NCI-H345 treated with DMSO at 0.1 percent for 48 hours (cell line): ENCODE results near the gene MIEF2.

Experiments used
- DNase-seq: peaks from one replicate; lab custom pipeline; 2025; ENCODE audit not compliant: unreplicated experiment; lab: John Stamatoyannopoulos, UW

MIEF2 gene

DNA sequence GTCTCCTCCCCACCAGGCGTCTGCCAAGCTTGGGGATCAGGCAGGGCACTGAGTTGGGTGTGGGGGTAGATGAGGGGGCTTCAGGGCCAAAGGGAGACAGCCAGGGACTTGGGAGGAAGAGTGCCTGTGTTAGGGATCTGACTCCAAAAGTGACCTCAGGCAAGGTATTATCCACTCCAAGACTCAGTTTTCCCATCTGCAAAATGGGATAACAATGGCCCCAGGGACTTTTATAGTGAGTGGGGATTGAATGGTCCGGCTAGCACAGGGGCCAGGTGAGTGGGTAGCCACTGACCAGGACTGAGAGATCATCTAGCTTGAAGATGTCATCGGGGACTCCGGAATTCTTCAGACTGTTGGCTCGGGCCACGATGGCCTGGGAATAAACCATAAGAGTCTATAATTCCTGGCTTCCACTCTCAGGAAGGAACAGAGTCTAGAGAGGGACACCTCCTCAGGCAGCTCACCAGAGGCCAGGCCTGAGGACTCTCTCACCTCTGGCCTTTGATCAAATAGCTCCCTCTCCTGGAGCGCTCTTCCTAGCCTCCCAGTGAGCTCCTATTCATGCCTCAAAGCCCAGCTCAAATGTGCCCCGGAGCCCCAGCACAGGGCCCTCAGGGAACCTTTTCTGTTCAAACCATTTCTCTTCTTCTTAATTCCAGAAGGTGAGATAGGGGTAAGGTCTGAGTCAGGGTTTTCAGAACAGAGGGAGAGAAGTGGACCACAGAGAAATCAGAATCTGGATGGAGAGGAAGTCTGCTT lies 5.4 kb upstream of the MIEF2 start:
- DNase-seq = no peak

GRCh38 chr17:18256351-18256750 lies 4.1 kb upstream of the MIEF2 start:
- DNase-seq = no peak

- DNase-seq = no peak
Observed at GRCh38 chr17:18256776-18257175, 3.7 kb upstream of the MIEF2 start.

DNA sequence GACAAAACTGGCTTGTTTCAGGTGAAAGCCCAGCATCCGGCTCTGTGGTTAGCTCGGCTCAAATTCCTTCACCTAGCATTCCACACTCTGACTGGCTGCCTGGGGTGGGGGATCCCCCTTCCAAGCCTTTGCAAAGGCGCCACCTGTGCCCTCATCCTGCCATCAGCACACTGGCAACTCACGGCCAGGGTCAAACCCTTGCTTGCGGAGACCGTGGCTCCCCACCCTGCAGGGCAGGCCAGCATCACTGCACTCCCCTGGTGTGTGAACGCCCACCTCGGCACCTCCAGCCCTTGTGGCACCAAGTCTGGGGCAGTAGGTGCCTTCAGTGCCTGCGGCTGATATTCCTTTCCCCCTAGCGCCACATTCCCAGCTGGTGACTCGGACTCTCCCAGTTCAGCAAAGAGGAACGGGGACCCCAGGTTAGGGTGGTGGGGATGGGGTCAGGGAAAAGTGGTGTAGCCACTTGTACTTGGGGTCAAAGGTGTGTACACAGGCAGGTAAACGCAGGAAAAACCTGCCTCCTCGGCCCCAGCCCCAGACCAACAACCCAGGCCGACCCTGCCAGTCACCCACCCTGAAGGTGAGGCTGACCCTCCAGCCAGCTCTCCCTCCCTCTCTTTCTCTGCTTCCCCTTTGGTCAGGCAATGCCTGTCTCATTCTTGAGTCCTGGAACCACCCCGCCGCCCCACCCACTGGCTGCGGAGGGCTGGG lies 3.0 kb upstream of the MIEF2 start:
- DNase-seq = no peak

DNA sequence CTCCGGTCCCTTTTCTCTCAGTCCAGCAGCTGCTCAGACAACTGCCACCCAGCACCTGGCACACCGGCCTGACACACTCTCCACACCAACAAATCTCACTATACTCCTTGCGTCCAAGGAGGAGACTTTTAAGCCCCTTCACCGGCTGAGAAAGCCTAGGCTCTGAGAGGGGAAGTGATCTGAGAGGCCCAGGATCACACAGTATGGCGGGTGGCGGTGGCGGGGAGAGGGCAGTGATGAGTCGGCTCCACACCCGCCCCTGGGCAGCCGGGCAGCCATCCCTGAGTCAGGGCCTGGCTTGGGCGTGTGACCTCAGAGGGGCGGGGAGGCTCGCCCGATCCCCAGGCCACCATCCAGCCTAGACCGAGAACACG lies 2.5 kb upstream of the MIEF2 start:
- no peak for DNase-seq

DNA sequence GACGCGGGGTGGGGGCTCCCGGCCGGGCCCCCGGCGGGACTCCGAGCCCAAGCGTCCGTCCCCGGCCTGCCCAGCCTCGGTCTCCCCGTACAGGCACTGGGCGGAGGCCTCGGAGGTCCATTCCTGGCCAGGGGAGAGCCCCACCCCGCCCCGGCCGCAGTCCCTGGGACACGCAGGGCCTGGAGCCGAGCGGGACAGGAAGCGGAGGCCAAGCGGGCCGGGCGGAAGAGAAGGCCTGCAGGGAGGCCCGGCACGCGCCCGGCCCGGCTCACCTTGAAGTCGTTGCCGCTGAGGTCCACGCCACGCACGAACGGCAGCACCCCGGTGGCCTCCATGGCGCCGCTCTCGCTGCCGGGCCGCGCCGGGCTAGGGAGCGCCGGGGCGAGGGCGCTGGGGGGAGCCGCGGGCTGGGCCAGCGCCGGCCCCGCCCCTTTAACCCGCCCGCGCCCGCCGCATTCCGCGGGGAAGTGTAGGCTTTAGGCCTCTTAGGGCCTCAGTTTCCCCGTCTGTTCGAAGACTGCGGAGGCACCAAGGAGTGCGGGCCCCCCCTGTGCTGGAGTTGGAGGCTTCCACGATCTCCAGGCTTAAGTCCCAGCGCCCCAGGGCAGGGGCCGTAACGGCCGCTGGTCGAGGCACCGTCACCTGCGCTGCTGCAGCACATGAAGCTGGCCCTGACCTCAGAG lies 2.0 kb upstream of the MIEF2 start, which contains the start of gene FLII:
Gene FLII (minus strand): TSS at position 383 of the 683 bp plus-strand sequence. CDS start 48 bp downstream, at position 335.
- no peak for DNase-seq

DNA sequence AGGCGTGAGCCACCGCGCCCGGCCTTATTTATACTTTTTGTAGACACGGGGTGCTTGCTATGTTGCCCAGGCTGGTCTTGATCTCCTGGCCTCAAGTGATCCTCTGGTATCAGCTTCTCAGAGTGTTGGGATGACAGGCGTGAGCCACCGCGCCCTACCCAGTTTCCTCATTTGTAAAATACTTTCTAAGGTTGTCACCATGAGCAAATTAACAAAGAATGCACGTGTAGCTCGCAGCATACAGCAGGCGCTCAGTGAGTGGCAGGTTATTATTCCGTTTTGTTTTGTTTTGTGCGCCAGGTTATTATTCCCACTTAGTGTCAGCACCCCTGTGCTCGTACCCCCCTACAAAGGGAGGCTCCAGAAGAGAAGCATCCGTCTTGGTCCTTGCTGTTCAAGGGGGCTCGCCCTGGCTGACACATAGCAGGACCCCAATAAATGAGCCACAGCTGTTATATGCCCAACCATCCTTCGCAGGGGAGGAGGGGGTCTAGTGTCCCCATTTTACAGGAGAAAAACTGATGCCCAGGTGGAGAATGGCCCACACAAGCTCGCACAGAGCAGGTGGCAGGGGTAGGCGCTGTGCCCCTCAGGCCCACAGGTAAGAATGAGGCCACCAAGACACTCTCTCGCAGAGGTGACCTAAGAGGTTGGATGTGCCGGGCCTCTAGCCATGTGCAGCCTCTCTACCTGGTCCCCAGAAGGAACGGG lies 686 bp upstream of the MIEF2 start:
- DNase-seq = no peak

DNA sequence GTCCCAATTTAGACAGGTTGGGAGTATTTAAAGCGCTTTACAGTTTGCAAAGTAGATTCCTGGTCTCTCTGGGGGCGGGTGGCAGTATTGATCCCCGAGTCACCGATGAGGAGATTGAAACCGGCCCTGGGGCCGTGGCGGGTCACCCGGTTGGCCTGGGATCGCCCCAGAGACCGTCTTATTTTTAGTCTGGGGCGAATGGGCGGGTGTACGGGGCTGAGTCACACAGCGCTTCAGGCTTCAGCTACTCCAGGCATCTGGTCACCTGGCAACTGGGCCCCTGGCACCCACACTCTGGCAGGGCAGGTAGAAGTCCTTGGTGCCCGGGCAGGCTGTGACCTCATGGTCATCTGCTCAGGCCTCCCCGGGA lies 669 bp downstream of the MIEF2 start:
- DNase-seq = no peak

DNA sequence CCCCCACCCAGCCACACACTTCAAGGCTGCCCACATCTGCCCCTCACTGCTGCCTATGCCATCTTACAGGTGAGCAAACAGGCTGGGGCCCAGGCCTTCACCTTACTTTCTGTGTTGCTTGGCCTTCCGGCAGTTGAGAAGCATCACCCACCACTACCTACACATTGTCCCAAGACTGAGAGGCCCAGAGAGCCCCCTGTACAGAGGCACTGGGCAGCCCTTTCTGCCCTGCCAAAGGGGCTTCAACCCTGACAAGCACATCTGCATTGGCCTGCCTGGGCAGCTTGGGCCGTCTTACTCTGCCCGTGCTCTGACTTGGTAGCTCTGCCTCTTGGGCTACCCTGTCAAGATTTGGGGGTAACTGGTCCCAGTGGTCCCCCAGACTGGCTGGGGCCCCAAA lies 1.2 kb downstream of the MIEF2 start:
- no peak for DNase-seq

GRCh38 chr17:18262111-18262510 lies 1.6 kb downstream of the MIEF2 start:
- no peak for DNase-seq

- DNase-seq = no peak
Observed at GRCh38 chr17:18262641-18263040, 2.2 kb downstream of the MIEF2 start.

GRCh38 chr17:18263885-18264682 lies 3.6 kb downstream of the MIEF2 start:
- no peak for DNase-seq

- no peak for DNase-seq
Observed at GRCh38 chr17:18267366-18267765, 6.9 kb downstream of the MIEF2 start.

DNA sequence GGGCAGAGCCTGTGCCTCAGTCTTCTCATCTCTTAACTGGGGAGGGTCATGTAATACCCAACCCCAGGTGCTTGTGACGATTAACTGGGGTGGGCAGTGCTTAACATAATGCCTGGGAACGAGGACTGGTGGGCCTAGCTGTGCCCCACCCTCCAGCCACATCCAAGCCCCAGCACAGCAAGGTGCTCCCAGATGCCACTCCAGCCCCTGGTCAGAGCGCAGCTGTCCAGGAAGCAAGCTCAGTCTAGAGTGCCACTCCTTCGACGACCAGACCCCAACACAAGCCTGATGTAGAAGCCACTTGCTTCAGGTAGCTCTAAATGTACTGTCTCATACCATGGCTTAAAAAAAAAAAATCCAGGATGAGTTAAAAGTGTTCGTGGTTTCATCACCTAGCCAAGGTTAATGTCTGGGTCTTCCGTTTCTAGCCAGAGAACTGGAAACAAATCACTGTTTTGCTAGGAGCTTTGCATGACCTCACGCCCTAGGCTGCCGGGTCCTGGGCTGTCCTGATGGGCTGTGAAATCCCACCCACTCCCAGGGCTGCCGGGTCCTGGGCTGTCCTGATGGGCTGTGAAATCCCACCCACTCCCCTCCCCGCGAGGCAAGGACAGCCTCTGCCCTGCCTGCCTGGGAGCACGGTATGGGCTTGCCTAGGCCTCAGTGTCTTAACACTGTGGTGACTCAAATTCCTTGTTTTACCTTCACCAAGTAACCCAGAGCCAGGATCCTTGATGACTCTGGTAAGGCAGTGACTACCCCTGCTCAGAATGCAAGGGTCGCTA lies 7.7 kb downstream of the MIEF2 start:
- DNase-seq = no peak

DNA sequence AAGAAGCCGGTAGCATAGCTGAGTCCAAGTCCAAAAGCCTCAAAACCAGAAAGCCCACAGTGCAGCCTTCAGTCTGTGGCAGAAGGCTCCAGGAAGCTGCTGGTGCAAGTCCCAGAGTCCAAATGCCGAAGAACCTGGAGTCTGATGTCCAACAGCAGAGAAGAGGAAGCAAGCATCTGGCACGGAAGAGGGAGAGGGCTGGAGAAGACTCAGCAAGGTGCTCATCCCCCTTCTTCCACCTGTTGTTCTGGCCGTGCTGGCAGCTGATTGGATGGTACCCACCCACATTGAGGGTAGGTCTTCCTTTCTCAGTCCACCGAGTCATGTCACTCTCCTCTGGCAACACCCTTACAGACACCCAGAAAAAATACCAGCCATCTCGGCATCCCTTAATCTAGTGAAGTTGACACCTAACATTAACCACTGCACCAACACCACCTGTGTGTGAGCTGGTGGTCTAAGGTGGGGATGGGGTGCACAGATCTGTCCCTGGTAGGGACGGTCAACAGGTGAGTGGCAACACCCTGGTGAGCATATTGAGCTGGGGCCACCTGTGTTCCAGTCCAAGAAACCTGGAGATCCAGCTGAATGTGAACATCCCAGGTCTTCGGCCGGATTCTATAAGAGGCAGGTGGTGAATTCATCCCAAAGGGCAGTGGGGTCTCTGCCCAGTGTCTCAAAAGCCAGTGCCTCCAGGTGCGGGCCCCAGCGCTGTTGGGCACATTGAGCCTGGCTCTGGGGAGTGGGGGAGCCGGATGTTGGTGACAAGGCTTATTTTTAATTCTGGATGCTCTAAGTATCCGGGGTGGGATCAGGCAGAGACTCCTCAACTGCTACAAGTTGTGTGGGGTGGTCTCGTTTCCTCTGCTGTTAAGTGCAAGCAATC lies 9.8 kb downstream of the MIEF2 start:
- no peak for DNase-seq

- no peak for DNase-seq
Observed at GRCh38 chr17:18277076-18277475, 16.6 kb downstream of the MIEF2 start.

DNA sequence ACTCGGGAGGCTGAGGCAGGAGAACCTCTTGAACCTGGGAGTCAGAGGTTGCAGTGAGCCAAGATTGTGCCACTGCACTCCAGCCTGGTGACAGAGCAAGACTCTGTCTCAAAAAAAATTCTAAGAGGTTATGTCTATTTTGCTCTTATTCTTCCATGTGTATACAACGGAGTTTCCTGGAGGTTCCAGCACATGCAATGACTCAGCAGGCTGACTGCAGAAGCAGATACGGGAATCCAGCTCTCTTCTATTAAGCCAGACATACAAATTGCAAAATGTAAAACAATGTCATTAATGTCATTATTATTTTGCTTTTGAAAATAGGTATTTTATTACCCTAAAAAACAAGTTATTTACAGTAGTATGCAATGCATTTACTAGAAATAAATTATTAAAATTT lies 18.4 kb downstream of the MIEF2 start:
- no peak for DNase-seq

DNA sequence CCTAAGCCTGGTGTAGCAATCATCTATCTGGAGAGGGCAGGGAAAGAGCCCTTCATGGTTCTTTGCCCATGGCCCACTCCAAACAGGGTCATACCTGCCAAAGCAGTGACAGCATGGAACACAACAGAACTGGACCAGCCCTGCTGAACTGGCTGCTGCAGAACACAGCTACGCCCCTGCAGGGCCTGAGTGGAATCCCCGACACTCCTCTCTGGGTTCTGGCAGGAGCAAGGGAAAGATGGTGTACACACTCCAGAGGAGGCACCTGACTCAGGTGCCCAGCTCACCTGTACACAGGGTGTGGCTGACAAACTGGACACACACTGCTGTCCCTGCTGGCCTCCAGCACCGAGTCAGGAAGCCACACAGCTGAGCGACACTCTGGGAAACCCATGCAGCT lies 19.8 kb downstream of the MIEF2 start:
- DNase-seq = no peak
